ENCODE measurements around the gene CPB2. TPM values are rescaled to one million over a fixed set of nuclear protein-coding genes. Genes with fewer than 3 reads are reported as not detected.

CPB2 gene
- total RNA-seq, 1 experiment from 2014 or later: 0.28 TPM

DNA sequence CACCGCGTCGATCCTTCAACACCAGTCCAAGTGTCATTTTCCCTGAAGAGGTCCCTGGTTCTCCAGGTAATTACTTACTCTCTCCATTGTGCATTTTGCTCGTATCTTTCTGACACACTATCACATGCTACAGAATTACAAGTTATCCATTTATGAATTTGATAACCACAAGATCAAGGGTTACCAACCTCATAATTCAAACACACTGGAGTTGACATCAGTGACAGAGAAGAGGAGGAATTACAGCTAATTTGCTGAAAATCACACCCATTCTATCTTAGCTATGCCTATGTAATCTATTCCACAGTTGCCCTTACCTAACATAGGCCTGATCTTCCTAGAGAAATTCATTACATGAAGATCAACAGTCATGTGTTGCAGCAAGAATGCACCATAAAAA lies 66.5 kb downstream of the CPB2 start:
- ATAC-seq (no peak), DNase-seq (ENCODE audit: low read depth, low spot score) (no peak)
- Histone ChIP-seq H3K27ac (ENCODE audit: low read length) (no peak overlapping the region), H3K4me3 (ENCODE audit: low read depth in 2 of 2, low read length in 2 of 2) (no peak overlapping the region), H3K4me1 (ENCODE audit: control insufficient read depth, insufficient read depth, low read length) (no peaks in the 10 kb centered on the region), H3K36me3 (ENCODE audit: control insufficient read depth, insufficient read depth, low read length) (no peaks in the 10 kb centered on the region; the same call in 1 of the 2 replicates), H3K9me3 (ENCODE audit: control insufficient read depth, insufficient read depth, low read depth, low read length) (no peaks in the 10 kb centered on the region), H3K27me3 (ENCODE audit: control insufficient read depth, insufficient read depth, low read length) (no peaks in the 10 kb centered on the region)
- intact Hi-C loops (cut with micrococcal nuclease; ENCODE audit: unreplicated experiment) (no loop called here), in situ Hi-C loops (cut with HindIII; ENCODE audit: low pct_unique_long_range_greater_than_20kb, low sequenced_read_pairs) (no loop called here)
- POLR2A ChIA-PET: no interaction called here
- CTCF ChIA-PET: no interaction called here
- TF ChIP-seq, protein P1, sequence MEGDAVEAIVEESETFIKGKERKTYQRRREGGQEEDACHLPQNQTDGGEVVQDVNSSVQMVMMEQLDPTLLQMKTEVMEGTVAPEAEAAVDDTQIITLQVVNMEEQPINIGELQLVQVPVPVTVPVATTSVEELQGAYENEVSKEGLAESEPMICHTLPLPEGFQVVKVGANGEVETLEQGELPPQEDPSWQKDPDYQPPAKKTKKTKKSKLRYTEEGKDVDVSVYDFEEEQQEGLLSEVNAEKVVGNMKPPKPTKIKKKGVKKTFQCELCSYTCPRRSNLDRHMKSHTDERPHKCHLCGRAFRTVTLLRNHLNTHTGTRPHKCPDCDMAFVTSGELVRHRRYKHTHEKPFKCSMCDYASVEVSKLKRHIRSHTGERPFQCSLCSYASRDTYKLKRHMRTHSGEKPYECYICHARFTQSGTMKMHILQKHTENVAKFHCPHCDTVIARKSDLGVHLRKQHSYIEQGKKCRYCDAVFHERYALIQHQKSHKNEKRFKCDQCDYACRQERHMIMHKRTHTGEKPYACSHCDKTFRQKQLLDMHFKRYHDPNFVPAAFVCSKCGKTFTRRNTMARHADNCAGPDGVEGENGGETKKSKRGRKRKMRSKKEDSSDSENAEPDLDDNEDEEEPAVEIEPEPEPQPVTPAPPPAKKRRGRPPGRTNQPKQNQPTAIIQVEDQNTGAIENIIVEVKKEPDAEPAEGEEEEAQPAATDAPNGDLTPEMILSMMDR (IDR thresholded peaks at IDR 0.05): no peak
- no peak for TF ChIP-seq TCF7L2 (IDR thresholded peaks at IDR 0.05; ENCODE audit: low read depth, low read length)
- TF ChIP-seq POLR2AphosphoS5 (IDR thresholded peaks at IDR 0.05; ENCODE audit: low read depth, low read length): no peak
- no peak for TF ChIP-seq SIN3A (IDR thresholded peaks at IDR 0.05; ENCODE audit: borderline replicate concordance, insufficient read depth, low read depth, low read length)
- TF ChIP-seq, protein P2, sequence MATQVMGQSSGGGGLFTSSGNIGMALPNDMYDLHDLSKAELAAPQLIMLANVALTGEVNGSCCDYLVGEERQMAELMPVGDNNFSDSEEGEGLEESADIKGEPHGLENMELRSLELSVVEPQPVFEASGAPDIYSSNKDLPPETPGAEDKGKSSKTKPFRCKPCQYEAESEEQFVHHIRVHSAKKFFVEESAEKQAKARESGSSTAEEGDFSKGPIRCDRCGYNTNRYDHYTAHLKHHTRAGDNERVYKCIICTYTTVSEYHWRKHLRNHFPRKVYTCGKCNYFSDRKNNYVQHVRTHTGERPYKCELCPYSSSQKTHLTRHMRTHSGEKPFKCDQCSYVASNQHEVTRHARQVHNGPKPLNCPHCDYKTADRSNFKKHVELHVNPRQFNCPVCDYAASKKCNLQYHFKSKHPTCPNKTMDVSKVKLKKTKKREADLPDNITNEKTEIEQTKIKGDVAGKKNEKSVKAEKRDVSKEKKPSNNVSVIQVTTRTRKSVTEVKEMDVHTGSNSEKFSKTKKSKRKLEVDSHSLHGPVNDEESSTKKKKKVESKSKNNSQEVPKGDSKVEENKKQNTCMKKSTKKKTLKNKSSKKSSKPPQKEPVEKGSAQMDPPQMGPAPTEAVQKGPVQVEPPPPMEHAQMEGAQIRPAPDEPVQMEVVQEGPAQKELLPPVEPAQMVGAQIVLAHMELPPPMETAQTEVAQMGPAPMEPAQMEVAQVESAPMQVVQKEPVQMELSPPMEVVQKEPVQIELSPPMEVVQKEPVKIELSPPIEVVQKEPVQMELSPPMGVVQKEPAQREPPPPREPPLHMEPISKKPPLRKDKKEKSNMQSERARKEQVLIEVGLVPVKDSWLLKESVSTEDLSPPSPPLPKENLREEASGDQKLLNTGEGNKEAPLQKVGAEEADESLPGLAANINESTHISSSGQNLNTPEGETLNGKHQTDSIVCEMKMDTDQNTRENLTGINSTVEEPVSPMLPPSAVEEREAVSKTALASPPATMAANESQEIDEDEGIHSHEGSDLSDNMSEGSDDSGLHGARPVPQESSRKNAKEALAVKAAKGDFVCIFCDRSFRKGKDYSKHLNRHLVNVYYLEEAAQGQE (IDR thresholded peaks at IDR 0.05; ENCODE audit: insufficient read depth in 1 of 2, low read depth in 2 of 2, low read length in 1 of 2): no peak
- BruUV-seq (replicated peaks): no TSS peak

DNA sequence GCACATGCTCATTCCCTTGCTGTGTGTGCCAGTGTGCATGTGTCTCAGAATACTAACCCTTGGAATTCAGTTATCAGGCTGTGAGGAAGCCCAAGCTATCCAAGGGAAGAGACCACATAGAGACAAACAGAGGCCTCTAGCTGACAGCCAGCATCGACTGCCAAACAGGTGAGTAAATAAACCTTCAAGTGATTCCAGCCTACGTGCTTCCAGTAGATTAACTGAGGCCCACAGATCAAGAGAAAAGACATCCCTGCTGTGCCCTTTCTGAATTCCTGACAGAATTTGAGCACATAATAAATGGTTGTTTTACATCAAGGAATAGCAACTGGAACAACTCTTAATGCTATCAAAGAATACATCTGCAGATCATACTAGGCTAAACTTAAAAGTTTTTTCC lies 69.8 kb downstream of the CPB2 start:
- TF ChIP-seq TCF7L2 (IDR thresholded peaks at IDR 0.05; ENCODE audit: low read depth, low read length) (no peak), POLR2AphosphoS5 (IDR thresholded peaks at IDR 0.05; ENCODE audit: low read depth, low read length) (no peak), SIN3A (IDR thresholded peaks at IDR 0.05; ENCODE audit: borderline replicate concordance, insufficient read depth, low read depth, low read length) (no peak)
- TF ChIP-seq, protein P2 (IDR thresholded peaks at IDR 0.05; ENCODE audit: insufficient read depth in 1 of 2, low read depth in 2 of 2, low read length in 1 of 2): no peak
- TF ChIP-seq, protein P1 (IDR thresholded peaks at IDR 0.05): no peak
- no TSS peak for BruUV-seq (replicated peaks)
- Histone ChIP-seq H3K36me3 (ENCODE audit: control insufficient read depth, insufficient read depth, low read length) (no peaks in the 10 kb centered on the region), H3K9me3 (ENCODE audit: control insufficient read depth, insufficient read depth, low read depth, low read length) (peaks cover 3% of the 10 kb centered on the region; the same call in 1 of the 2 replicates), H3K27me3 (ENCODE audit: control insufficient read depth, insufficient read depth, low read length) (no peaks in the 10 kb centered on the region), H3K4me3 (ENCODE audit: low read depth in 2 of 2, low read length in 2 of 2) (no peak overlapping the region), H3K27ac (ENCODE audit: low read length) (no peak overlapping the region), H3K4me1 (ENCODE audit: control insufficient read depth, insufficient read depth, low read length) (no peaks in the 10 kb centered on the region)
- CTCF ChIA-PET: no interaction called here
- in situ Hi-C loops (cut with HindIII; ENCODE audit: low pct_unique_long_range_greater_than_20kb, low sequenced_read_pairs) (no loop called here), intact Hi-C loops (cut with micrococcal nuclease; ENCODE audit: unreplicated experiment) (no loop called here)
- POLR2A ChIA-PET: no interaction called here
- DNase-seq (ENCODE audit: low read depth, low spot score) (no peak), ATAC-seq (no peak)
